Glutamatergic neuron (in vitro differentiated cells): ENCODE data around the gene MRPL55. TPM values are rescaled to one million over a fixed set of nuclear protein-coding genes. Genes with fewer than 3 reads are reported as not detected.
A peak's percentile ranks its signal among the peaks of the same experiment; 100 is the strongest.

ENCODE experiments used
- DNase-seq: peaks from one replicate; pipeline ENCODE4 v3.0.0; 2022
- H3K27ac Mint-ChIP-seq: one replicate; pipeline ENCODE4 v1.8.0; 2020; ENCODE audit warnings: mild to moderate bottlenecking, mixed read lengths, inconsistent platforms; ENCODE audit not compliant: unreplicated experiment
- H3K27me3 Mint-ChIP-seq: one replicate; pipeline ENCODE4 v1.8.0; 2020; ENCODE audit warnings: mild to moderate bottlenecking, moderate library complexity, mixed read lengths, inconsistent platforms; ENCODE audit not compliant: unreplicated experiment
- H3K36me3 Mint-ChIP-seq: one replicate; pipeline ENCODE4 v1.8.0; 2020; ENCODE audit warnings: mild to moderate bottlenecking, mixed read lengths, inconsistent platforms; ENCODE audit not compliant: unreplicated experiment
- H3K4me1 Mint-ChIP-seq: one replicate; pipeline ENCODE4 v1.8.0; 2020; ENCODE audit warnings: mild to moderate bottlenecking, low read depth, mixed read lengths, inconsistent platforms; ENCODE audit not compliant: unreplicated experiment
- H3K4me3 Mint-ChIP-seq: one replicate; pipeline ENCODE4 v1.8.0; 2020; ENCODE audit warnings: mild to moderate bottlenecking, mixed read lengths, inconsistent platforms; ENCODE audit not compliant: unreplicated experiment
- H3K9me3 Mint-ChIP-seq: one replicate; pipeline ENCODE4 v1.8.0; 2020; ENCODE audit warnings: mild to moderate bottlenecking, moderate library complexity, mixed read lengths, inconsistent platforms; ENCODE audit not compliant: unreplicated experiment
- CTCF ChIP-seq: fragments of 200-600 bp; sonication (generic); IDR thresholded peaks from one replicate; pipeline ENCODE4 v1.5.0; 2021; ENCODE audit not compliant: partially characterized antibody, unreplicated experiment
- total RNA-seq: library from RNA; stranded (reverse); fragmentation: NEBNext Ultra II Directional; extraction: Animal tissue kit (Norgen Biotek cat#: 25700); gene quantifications from one replicate; pipeline ENCODE4 v1.2.1, GENCODE V29; 2021; ENCODE audit not compliant: unreplicated experiment

The MRPL55 gene
- total RNA-seq, 1 donor from 2014 or later, result 61.5 TPM

- Mint-ChIP-seq H3K36me3 (no peaks in the 10 kb centered on the region), H3K27ac (no peak overlapping the region), H3K27me3 (peaks cover 9% of the 10 kb centered on the region), H3K9me3 (no peaks in the 10 kb centered on the region), H3K4me1 (no peaks in the 10 kb centered on the region), H3K4me3 (no peak overlapping the region)
- TF ChIP-seq CTCF, result no peak
- no peak for DNase-seq
Measured at GRCh38 chr1:228150120-228150460, 41.0 kb upstream of the MRPL55 start.

GRCh38 chr1:228149406-228150119 is 40.5 kb upstream of the MRPL55 start, which contains the start of gene GJC2:
Gene GJC2 (plus strand): TSS chr1:228149930. CDS start chr1:228157759, 7,829 bp downstream.
- H3K27ac Mint-ChIP-seq, result no peak within 1 kb of the TSS
- peak; percentile 26 for DNase-seq
- no peak within 1 kb of the TSS for H3K4me3 Mint-ChIP-seq

GRCh38 chr1:228148935-228149405 is 39.9 kb upstream of the MRPL55 start:
- H3K4me3 Mint-ChIP-seq, result no peak overlapping the region
- H3K27ac Mint-ChIP-seq, result no peak overlapping the region
- H3K4me1 Mint-ChIP-seq, result peaks cover 3% of the 10 kb centered on the region
- no peak for DNase-seq
- no peak for TF ChIP-seq CTCF
- no peaks in the 10 kb centered on the region for H3K36me3 Mint-ChIP-seq
- peaks cover 9% of the 10 kb centered on the region for H3K27me3 Mint-ChIP-seq
- peaks cover under 1% of the 10 kb centered on the region for H3K9me3 Mint-ChIP-seq

More at GRCh38 chr1:228149406-228150119, 40.5 kb upstream of the MRPL55 start, which contains the start of gene GJC2:
- no peak for TF ChIP-seq CTCF
- H3K36me3 Mint-ChIP-seq, result no peaks in the 10 kb centered on the region
- H3K4me1 Mint-ChIP-seq, result no peaks in the 10 kb centered on the region
- H3K9me3 Mint-ChIP-seq, result no peaks in the 10 kb centered on the region
- peaks cover 9% of the 10 kb centered on the region for H3K27me3 Mint-ChIP-seq

GRCh38 chr1:228148196-228148861 is 39.2 kb upstream of the MRPL55 start:
- H3K4me1 Mint-ChIP-seq, result peaks cover 9% of the 10 kb centered on the region
- peaks cover 12% of the 10 kb centered on the region for H3K27me3 Mint-ChIP-seq
- no peak for TF ChIP-seq CTCF
- H3K27ac Mint-ChIP-seq, result no peak overlapping the region
- no peak overlapping the region for H3K4me3 Mint-ChIP-seq
- DNase-seq, result no peak
- no peaks in the 10 kb centered on the region for H3K36me3 Mint-ChIP-seq
- peaks cover 7% of the 10 kb centered on the region for H3K9me3 Mint-ChIP-seq

GRCh38 chr1:228147768-228148167 is 38.7 kb upstream of the MRPL55 start:
- Mint-ChIP-seq H3K27ac (no peak overlapping the region), H3K36me3 (no peaks in the 10 kb centered on the region), H3K27me3 (peaks cover 11% of the 10 kb centered on the region), H3K4me3 (no peak overlapping the region), H3K4me1 (peaks cover 12% of the 10 kb centered on the region), H3K9me3 (peaks cover 7% of the 10 kb centered on the region)
- no peak for TF ChIP-seq CTCF
- DNase-seq, result no peak
